ENCODE measurements around the gene LYG1.

Gene LYG1

DNA sequence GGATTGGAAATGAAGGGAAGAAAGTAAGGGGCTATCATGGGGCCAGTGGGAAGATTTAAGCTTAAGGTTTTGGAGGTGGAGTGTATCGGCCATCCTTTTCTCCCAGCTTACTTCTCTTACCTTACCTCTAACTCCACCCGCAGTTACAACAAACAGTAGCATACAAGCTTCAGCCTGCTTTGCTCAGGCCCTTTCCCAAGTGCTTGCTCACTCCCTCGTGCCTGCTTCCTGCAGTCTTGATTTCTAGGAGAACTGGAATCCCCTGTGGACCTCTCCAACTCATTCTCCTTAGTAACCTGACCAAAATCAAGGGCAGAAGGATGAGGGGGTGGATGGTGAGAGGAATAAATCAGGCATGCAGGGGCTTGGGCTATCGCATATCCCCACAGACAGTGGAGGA, 39.8 kb downstream of the LYG1 start:
- no peak for DNase-seq

DNA sequence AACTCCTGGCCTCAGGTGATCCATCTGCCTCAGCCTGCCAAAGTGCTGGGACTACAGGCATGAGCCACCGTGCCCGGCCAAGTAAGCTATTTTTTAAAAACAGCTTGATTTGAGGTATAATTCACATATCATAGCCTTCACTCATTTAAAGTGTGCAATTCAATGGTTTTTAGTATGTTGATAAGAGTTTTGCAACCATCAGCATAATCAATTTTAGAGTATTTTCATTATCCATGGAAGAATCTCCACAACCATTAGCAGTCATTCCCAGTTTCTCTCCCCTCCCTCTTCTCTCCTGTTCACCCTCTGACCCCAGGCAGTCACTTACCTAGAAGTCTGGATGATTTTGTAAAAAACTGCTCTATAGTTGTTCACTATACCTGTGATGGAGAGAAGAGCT, 40.8 kb downstream of the LYG1 start:
- DNase-seq: no peak

DNA sequence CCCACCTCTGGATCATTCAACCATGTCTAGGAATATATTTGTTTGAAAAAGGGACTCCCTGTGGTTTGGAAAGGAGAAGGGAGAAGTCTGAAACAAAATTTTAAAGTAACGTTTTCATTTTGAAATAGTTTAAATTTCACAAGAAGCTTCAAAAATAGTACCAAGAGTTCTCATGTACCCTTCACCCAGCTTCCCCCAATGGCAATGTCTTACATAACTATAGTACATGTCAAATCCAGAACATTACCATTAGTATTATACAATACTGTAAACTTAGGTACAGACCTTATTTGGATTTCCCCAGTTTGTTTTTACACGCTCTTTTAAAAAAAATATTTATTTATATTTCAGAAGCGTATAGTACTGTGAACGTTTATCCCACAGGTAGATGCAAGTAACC, 41.5 kb downstream of the LYG1 start:
- peak in 1 of 2 donors; percentile 38 for DNase-seq

DNA sequence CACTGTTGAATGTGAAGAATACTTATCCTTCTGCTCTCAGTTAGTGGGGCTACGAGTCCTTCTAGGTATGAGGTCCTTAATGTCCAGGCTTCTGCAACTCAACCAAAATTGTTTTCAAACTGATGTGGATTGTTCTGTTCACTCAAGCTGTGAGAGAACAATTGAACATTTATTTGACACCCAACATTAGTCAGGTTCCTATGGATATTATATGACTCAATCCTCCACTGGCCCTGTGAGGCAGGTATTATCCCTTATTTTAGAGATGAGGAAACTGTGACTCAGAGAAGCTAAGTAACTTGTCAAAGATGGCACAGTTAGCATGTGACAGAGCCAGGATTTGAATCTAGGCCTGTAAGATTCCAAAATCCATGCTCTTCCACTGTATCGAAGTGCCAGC, 44.3 kb downstream of the LYG1 start:
- no peak for DNase-seq

DNA sequence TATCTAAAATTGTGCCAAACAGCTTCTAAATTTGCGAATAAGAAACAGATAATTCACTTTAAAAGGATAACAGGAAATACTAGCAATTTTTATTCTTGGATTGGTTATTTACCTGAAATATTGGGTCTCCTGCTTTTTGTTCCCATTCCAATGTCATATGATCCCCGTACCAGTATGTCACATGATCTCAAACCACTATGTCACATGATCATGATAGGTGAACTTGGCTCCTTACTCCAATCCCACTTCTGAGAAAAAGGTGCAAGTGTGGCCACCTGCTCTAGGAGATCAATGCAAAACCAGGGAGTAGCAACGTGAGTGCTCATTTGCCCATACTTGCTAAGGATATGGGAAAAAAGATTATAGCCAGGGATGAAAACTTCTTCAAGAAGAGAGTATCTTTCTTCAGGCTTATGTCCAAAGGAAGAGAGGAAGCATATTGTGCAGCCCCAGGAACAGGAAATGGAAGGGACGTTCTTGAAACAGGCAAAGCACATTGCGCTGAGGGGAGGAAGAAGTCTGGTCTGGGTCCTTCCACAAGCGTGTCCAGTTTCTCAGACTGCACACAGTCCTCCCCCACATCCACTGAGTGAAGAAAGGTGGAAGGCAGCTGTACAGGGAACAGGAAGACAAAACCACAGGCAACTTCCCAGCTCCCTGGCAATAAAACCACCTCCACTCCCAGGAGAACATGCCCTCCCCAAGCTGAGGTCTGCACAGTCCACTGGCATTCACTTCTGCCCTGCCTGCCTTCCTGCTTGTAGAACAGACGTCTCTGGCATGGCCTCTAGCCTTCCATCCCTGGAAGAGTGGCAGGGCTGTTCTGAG, 45.3 kb downstream of the LYG1 start, which contains the start of gene LYG2:
TSS of gene LYG2 (minus strand) at position 176 of the 828 bp plus-strand sequence. CDS start 1,406 bp downstream, outside the sequence.
- peak in 1 of 2 donors; percentile 3 for DNase-seq

DNA sequence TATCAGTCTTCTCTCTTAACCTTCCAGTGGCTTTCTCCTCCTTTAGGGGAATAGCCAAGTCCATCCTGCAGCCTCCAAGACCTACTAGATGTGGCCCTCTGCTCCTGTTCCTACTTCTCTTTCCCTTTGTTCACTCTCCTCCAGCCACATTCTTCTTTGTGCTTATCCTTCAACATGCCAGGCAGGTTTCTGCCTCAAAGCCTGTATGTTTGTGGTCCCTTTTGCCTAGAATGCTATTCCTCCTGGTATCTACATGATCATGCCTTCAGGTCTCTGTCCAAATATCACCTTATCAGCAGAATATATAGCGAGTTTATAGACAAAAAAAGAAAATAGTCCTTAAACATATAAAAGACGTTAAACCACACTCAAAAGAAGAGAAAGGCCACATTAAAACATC, 51.0 kb downstream of the LYG1 start:
- DNase-seq: no peak

DNA sequence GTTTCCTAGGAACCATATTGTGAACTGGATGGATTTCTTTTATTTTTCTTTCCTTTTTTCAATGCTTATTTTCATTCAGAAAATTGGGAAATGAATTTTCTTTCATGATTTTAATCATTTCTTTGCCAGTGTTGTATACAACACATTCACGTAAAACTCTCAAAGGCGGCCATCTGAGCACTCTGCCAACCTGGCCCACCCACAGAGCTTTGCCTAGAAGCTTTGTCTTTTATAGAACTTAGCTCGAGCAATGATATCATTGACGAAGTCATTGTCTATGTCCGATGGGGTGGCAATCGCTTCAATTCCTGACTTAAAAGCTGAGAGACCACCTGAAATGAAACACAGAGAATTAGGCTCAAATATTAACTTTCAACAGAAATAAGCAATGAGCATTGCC, 58.8 kb downstream of the LYG1 start:
- no peak for DNase-seq

DNA sequence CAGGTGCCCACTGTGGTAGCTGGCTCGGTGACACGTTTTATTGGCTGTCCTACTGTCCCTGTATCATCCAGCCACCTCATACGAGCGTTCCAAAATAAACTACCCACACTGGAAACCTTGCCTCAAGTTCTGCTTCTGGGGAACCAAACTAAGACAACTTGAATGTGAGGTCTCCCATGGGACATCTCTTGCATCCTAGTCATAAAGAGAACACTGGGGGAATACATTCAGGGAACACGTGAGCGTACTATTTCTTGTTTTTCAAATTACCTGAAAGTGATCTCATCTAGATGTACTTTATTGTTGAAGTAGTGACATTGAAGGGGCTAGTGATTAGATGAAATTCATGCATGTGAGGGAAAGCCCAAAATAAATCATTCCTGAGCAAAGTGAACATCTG, 60.6 kb downstream of the LYG1 start:
- no peak for DNase-seq

DNA sequence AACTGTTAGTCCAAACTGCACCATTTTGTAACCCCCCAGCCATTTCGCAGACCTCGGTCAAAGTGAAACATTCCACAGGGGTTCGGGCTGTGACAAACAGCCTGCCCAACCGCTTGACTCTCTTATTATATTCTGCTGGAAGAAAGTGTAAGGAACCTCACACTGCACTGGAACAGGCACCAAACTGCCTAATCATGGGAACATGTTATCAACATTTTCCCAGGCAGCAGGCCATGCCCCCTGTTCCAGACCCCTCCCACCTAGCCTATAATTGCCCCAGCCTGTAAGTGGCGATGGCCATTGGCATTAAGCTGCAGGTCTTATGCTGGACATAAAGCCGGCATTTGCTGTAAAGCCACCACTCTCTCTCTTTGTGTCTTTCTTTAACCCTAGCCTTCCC, 62.4 kb downstream of the LYG1 start:
- DNase-seq: no peak

Data from inflammatory macrophage (primary cell).